Parathyroid adenoma (tissue), 2 donors: ENCODE results near the gene COL6A3.
"Not testable (repeated sequence)": the region's sequence is repeated elsewhere in the genome, so short reads cannot be mapped to it uniquely, and the experiment has no call there.

Experiments used
- H2AFZ ChIP-seq: fragments of 300-600 bp; sonication (generic); one replicate; pipeline ENCODE4 v1.7.0; 2017; ENCODE audit warnings: antibody characterized with exemption, mild to moderate bottlenecking
- H3K27ac ChIP-seq: fragments of 300-600 bp; sonication (generic); one replicate; pipeline ENCODE4 v1.7.0; 2017
- H3K27me3 ChIP-seq: fragments of 300-600 bp; sonication (generic); one replicate; pipeline ENCODE4 v1.7.0; 2017; ENCODE audit warnings: low read length; ENCODE audit not compliant: control insufficient read depth, insufficient read depth
- H3K36me3 ChIP-seq: fragments of 300-600 bp; sonication (generic); one replicate; pipeline ENCODE4 v1.7.0; 2017; ENCODE audit warnings: low read length; ENCODE audit not compliant: control insufficient read depth, insufficient read depth
- H3K4me1 ChIP-seq: fragments of 300-600 bp; sonication (generic); one replicate; pipeline ENCODE4 v1.7.0; 2017; ENCODE audit warnings: control low read depth
- H3K4me2 ChIP-seq: fragments of 300-600 bp; sonication (generic); one replicate; pipeline ENCODE4 v1.7.0; 2017; ENCODE audit warnings: low read length
- H3K4me3 ChIP-seq: fragments of 300-600 bp; sonication (generic); one replicate; pipeline ENCODE4 v1.7.0; 2017; ENCODE audit warnings: low read depth, low read length
- H3K79me2 ChIP-seq: fragments of 300-600 bp; sonication (generic); one replicate; pipeline ENCODE4 v1.7.0; 2017; ENCODE audit warnings: control low read depth
- H3K9ac ChIP-seq: fragments of 300-600 bp; sonication (generic); one replicate; pipeline ENCODE4 v1.7.0; 2017; ENCODE audit warnings: mild to moderate bottlenecking
- H3K9me3 ChIP-seq: fragments of 300-600 bp; sonication (generic); one replicate; pipeline ENCODE4 v1.7.0; 2017; ENCODE audit warnings: low read length; ENCODE audit not compliant: control insufficient read depth
- CTCF ChIP-seq: fragments of 300-600 bp; sonication (generic); IDR thresholded peaks from one replicate; pipeline ENCODE4 v1.7.0; 2017; ENCODE audit warnings: antibody characterized with exemption, mild to moderate bottlenecking
- donor health status: primary hyperparathyroidism.

COL6A3 gene

GRCh38 chr2:237411683-237412423, 2.1 kb downstream of the COL6A3 start:
- H3K4me2 ChIP-seq, result no peak overlapping the region
- no peak overlapping the region for H2AFZ ChIP-seq
- H3K4me1 ChIP-seq, result no peaks in the 10 kb centered on the region
- no peaks in the 10 kb centered on the region for H3K9me3 ChIP-seq
- no peak for TF ChIP-seq CTCF
- no peaks in the 10 kb centered on the region for H3K27me3 ChIP-seq
- H3K36me3 ChIP-seq, result no peaks in the 10 kb centered on the region
- H3K27ac ChIP-seq, result no peak overlapping the region
- no peaks in the 10 kb centered on the region for H3K79me2 ChIP-seq
- no peak overlapping the region for H3K4me3 ChIP-seq
- no peak overlapping the region for H3K9ac ChIP-seq

GRCh38 chr2:237411092-237411601, 2.8 kb downstream of the COL6A3 start:
- no peak overlapping the region for H2AFZ ChIP-seq
- no peak overlapping the region for H3K27ac ChIP-seq
- no peak overlapping the region for H3K4me2 ChIP-seq
- H3K9ac ChIP-seq, result no peak overlapping the region
- no peak overlapping the region for H3K4me3 ChIP-seq
- H3K9me3 ChIP-seq, result no peaks in the 10 kb centered on the region
- H3K4me1 ChIP-seq, result no peaks in the 10 kb centered on the region
- no peaks in the 10 kb centered on the region for H3K27me3 ChIP-seq
- no peaks in the 10 kb centered on the region for H3K79me2 ChIP-seq
- H3K36me3 ChIP-seq, result no peaks in the 10 kb centered on the region
- TF ChIP-seq CTCF, result no peak

- H3K9me3 ChIP-seq, H3K79me2 ChIP-seq, H3K4me1 ChIP-seq, H3K27me3 ChIP-seq, H3K4me2 ChIP-seq, H3K27ac ChIP-seq, H2AFZ ChIP-seq, H3K4me3 ChIP-seq, H3K9ac ChIP-seq, H3K36me3 ChIP-seq: not testable (repeated sequence)
These were observed 4.7 kb downstream of the COL6A3 start for GRCh38 chr2:237409263-237409662.

DNA sequence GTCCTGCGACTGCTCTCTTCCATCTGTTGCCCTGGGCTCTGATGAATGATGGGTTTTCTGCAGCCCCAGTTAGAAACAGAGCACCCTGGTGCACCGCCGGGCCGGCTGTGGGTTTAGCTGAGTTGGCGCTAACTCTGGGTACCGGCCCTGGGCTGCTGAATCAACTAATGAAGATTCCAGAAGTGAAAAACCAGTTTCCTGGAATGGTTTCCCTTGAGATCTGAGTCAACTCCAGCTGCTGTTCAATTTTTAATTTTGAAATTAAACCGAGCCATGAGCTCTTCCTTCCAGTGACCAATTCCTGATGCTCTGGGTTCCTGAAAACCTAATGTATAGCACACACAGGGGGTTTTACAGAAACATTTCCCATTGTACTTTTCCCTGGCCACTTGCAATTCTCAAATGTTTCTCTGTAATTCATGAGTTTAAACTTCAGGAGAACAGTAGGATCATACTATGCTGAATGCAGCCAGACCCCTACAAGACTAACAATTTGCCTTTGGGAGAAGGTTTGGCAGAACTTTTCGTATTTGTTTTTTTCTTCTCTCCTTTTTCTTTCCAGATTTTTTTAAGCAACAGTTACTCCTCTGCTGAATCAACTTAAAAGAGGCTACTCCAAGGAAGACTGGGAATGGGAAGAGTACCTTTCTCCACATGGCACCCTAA, 5.5 kb downstream of the COL6A3 start:
- H3K27ac ChIP-seq, result no peak overlapping the region
- no peaks in the 10 kb centered on the region for H3K4me1 ChIP-seq
- no peak overlapping the region for H2AFZ ChIP-seq
- H3K9me3 ChIP-seq, result no peaks in the 10 kb centered on the region
- TF ChIP-seq CTCF, result no peak
- H3K4me2 ChIP-seq, result no peak overlapping the region
- no peak overlapping the region for H3K9ac ChIP-seq
- no peaks in the 10 kb centered on the region for H3K36me3 ChIP-seq
- H3K79me2 ChIP-seq, result no peaks in the 10 kb centered on the region
- no peaks in the 10 kb centered on the region for H3K27me3 ChIP-seq
- H3K4me3 ChIP-seq, result no peak overlapping the region

DNA sequence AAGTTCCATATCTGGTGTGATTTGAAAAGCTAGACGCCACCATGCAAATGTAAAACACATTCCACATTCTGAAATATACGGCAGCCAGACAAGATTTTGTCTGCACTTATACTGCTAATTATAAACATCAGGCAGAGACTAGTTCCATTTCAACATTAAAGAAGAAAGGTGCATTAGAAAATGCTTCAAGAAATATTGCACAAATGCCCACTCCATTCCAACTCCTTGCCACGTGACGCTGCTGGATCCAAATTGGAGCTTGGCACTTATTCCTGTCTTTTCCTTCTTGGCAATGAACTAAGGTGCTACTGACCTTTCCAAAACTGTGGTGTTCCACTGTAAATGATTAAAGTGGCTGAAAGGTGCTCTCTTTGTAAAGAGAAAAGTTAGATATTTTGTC, 6.3 kb downstream of the COL6A3 start:
- H3K4me2 ChIP-seq, result no peak overlapping the region
- no peaks in the 10 kb centered on the region for H3K36me3 ChIP-seq
- no peaks in the 10 kb centered on the region for H3K27me3 ChIP-seq
- no peak overlapping the region for H3K9ac ChIP-seq
- H3K4me3 ChIP-seq, result no peak overlapping the region
- no peaks in the 10 kb centered on the region for H3K9me3 ChIP-seq
- no peaks in the 10 kb centered on the region for H3K4me1 ChIP-seq
- no peaks in the 10 kb centered on the region for H3K79me2 ChIP-seq
- no peak overlapping the region for H3K27ac ChIP-seq
- H2AFZ ChIP-seq, result no peak overlapping the region
- TF ChIP-seq CTCF, result no peak
